Vagina (tissue), 2 donors: Measurements from ENCODE around the gene COL27A1. TPM values are rescaled to one million over a fixed set of nuclear protein-coding genes. Genes with fewer than 3 reads are reported as not detected.

Experiments used
- DNase-seq, 2 donors: peaks; one replicate each; pipeline ENCODE4 v3.0.0-alpha.2; 2017; ENCODE audit errors: extremely low spot score in 2 of 2
- H3K27ac ChIP-seq: fragments of 200-600 bp; sonication (generic); one replicate; pipeline ENCODE4 v1.5.1; 2019
- H3K27me3 ChIP-seq: fragments of 200-600 bp; sonication (generic); one replicate; pipeline ENCODE4 v1.5.1; 2019
- H3K36me3 ChIP-seq, 2 donors: fragments of 200-600 bp; sonication (generic); one replicate each; pipeline ENCODE4 v1.5.1; 2017 to 2019
- H3K4me1 ChIP-seq: fragments of 200-600 bp; sonication (generic); one replicate; pipeline ENCODE4 v1.5.1; 2019
- H3K4me3 ChIP-seq, 2 donors: fragments of 200-600 bp; sonication (generic); 1 replicate in 1 of 2; 2 replicates in 1 of 2; pipeline ENCODE4 v1.5.1; 2016 to 2019
- H3K9me3 ChIP-seq: fragments of 200-600 bp; sonication (generic); one replicate; pipeline ENCODE4 v1.5.1; 2019
- POLR2A ChIP-seq, 2 donors: fragments of 450-650 bp; IDR thresholded peaks; one replicate each; pipeline ENCODE4 v1.6.1; 2017; ENCODE audit warnings: antibody characterized with exemption in 2 of 2, mild to moderate bottlenecking in 2 of 2, moderate library complexity in 2 of 2
- POLR2AphosphoS5 ChIP-seq, 2 donors: sonication (generic); formaldehyde crosslinking; IDR thresholded peaks; one replicate each; pipeline ENCODE4 v1.9.0; 2017; ENCODE audit warnings: antibody characterized with exemption in 2 of 2, mild to moderate bottlenecking in 2 of 2, low read depth in 1 of 2; ENCODE audit not compliant: insufficient read depth in 1 of 2
- intact Hi-C: fragments of 100-400 bp; cut with DNase I; formaldehyde crosslinking; loops from one replicate; pipeline ENCODE4 v1.15.1; 2023
- total RNA-seq: library from RNA; depleted of rRNA; stranded (reverse); fragments of >200 nt; gene quantifications from one replicate; pipeline ENCODE4 v1.2.3, GENCODE V29; 2016
- TF ChIP-seq, protein P1 (sequence below), 3 experiments: fragments of 450-650 bp in 2 of 3; fragments of 200-600 bp in 1 of 3; sonication (generic) in 1 of 3; IDR thresholded peaks; one replicate each; pipeline ENCODE4 v1.5.1; 2017 to 2019; ENCODE audit warnings: antibody characterized with exemption in 3 of 3, mild to moderate bottlenecking in 2 of 3, moderate library complexity in 2 of 3

COL27A1 gene
- total RNA-seq, 1 donor from 2014 or later, result 17.2 TPM

DNA sequence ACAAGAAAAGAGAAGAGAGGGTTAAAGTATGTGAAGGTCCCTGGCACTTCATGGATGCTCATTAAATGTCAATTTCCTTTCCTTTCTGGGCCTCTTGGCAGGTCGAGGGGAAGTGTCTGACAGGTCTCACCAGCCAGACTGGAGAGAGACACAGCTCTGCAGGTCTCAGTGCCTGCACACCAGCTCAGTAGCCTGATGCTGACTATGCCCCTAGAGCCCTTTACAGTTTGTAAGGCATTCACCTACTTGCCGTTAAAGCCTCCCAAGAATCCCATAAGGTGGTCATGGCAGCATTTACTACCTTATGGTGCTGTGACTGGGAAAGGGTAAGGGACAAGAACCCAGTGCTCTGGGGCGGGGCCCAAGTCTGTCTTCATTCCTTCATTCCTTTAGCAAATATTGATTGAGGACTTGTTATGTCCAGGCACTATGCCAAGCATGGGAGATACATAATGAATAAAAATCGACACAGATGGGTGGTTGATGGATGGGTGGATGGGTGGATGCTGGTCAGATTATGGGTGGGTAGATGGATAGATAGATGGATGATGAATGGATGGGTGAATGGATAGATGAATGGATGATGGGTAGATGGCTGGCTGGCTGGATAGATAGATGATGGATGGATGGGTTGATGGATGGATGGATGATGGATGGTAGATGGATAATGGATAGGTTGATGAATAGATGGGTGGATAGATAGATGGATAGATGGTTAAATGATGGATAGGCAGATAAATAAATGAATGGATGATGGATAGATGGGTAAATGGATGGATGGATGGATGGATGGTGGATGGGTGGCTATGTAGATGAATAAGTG is 34.9 kb upstream of the COL27A1 start:
- H3K27ac ChIP-seq, result no peak overlapping the region
- H3K36me3 ChIP-seq, result no peaks in the 10 kb centered on the region
- TF ChIP-seq, protein P1, sequence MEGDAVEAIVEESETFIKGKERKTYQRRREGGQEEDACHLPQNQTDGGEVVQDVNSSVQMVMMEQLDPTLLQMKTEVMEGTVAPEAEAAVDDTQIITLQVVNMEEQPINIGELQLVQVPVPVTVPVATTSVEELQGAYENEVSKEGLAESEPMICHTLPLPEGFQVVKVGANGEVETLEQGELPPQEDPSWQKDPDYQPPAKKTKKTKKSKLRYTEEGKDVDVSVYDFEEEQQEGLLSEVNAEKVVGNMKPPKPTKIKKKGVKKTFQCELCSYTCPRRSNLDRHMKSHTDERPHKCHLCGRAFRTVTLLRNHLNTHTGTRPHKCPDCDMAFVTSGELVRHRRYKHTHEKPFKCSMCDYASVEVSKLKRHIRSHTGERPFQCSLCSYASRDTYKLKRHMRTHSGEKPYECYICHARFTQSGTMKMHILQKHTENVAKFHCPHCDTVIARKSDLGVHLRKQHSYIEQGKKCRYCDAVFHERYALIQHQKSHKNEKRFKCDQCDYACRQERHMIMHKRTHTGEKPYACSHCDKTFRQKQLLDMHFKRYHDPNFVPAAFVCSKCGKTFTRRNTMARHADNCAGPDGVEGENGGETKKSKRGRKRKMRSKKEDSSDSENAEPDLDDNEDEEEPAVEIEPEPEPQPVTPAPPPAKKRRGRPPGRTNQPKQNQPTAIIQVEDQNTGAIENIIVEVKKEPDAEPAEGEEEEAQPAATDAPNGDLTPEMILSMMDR (IDR thresholded peaks at IDR 0.05), result no peak
- TF ChIP-seq POLR2AphosphoS5 (IDR thresholded peaks at IDR 0.05; ENCODE audit: insufficient read depth in 1 of 2, low read depth in 1 of 2) (no peak), POLR2A (IDR thresholded peaks at IDR 0.05) (no peak)
- no peak for DNase-seq
- no peaks in the 10 kb centered on the region for H3K9me3 ChIP-seq
- no peaks in the 10 kb centered on the region for H3K27me3 ChIP-seq
- no peak overlapping the region for H3K4me3 ChIP-seq
- intact Hi-C loops, result no loop called here
- H3K4me1 ChIP-seq, result no peaks in the 10 kb centered on the region

DNA sequence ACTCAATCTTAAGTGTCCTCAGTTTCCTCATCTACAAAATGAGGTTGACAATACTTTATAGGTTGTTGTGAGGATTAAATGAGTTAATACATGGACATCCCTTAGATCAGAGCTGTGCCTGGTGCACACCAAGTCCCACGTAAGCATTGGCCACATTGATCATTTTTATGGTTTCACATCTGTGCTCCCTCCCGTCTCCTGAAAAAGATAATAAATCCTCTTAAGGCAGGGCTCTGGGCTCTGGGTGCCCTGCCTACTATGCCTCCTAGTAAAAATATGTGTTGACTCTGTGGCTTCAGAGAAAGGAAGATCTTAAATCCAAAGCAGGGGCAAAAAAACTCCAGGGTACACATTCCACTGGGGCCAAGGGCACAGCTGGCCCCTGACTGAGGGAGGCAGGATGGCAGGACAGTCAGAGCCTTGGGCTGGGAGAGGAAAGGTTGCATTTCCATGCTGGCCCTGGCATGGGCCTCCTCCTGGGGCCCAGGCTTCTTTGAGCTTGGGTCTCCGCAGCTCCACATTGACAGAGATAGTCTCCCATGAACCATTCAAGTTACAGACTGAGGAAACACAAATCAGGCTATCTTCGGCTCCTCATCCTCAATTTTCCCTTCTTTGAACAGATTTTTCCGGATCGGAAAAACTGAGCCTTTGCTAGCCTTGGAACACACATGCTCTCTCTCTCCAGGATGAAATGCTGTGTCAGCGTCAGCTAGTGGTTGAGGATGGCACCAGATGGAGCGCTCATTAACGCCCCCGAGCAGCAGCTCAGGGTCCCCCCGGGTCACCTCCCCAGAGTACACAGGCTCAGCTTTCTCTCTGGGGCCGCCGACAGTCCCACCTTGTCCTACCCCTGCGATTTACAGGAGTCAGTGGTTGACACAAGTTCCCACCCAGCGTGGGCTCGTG is 33.9 kb upstream of the COL27A1 start:
- Histone ChIP-seq H3K27ac (no peak overlapping the region), H3K4me3 (no peak overlapping the region), H3K27me3 (no peaks in the 10 kb centered on the region), H3K36me3 (no peaks in the 10 kb centered on the region), H3K9me3 (no peaks in the 10 kb centered on the region), H3K4me1 (no peaks in the 10 kb centered on the region)
- intact Hi-C loops, result no loop called here
- DNase-seq, result no peak
- TF ChIP-seq POLR2AphosphoS5 (IDR thresholded peaks at IDR 0.05; ENCODE audit: insufficient read depth in 1 of 2, low read depth in 1 of 2), result no peak
- TF ChIP-seq, protein P1 (IDR thresholded peaks at IDR 0.05), result no peak

DNA sequence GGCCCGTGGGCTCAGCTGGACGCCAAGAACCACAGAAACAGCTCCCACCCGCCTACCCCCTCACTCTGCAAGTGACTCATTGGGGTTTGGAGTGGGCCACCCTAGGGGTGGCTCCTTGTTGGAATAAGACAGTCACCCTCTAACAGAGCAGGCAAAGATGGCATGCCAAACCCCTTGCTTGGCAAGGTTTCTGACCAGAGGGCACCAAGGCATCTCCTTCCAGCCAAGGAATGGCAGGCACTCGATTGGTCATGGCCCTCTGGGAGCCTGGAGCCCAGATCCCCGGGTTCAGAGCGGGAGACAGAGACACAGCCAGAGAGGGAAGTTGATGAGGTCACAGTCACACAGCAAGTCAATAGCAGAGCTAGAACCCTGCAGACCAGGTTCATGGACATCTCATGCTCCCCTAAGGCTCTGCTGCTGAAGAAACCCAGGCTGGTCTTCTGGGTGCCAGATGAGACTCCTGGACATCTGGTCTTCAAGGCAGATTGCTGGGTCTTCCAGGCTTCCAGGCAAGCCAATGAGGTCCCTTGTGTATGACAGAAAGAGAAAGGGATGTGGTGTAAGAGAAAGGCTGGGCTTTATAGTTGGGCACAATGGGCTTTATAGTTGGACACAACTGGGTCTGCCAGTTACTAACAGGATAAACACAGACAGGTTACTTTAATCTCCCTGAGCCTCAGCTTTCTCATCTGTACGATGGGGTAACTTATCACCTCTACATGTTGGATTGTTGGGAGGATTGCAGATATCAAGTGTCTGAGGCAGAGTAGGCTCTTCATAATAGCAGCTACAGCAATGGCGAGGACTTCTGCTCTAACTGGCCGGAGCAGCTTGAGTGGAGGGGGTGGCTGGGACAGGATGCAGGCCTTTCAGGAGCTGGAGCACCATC is 33.0 kb upstream of the COL27A1 start:
- no peak overlapping the region for H3K27ac ChIP-seq
- TF ChIP-seq POLR2AphosphoS5 (IDR thresholded peaks at IDR 0.05; ENCODE audit: insufficient read depth in 1 of 2, low read depth in 1 of 2), result no peak
- TF ChIP-seq, protein P1 (IDR thresholded peaks at IDR 0.05), result no peak
- no peak for TF ChIP-seq POLR2A (IDR thresholded peaks at IDR 0.05)
- intact Hi-C loops, result no loop called here
- no peaks in the 10 kb centered on the region for H3K4me1 ChIP-seq
- H3K36me3 ChIP-seq, result no peaks in the 10 kb centered on the region
- no peak overlapping the region for H3K4me3 ChIP-seq
- H3K27me3 ChIP-seq, result no peaks in the 10 kb centered on the region
- no peak for DNase-seq
- H3K9me3 ChIP-seq, result no peaks in the 10 kb centered on the region

DNA sequence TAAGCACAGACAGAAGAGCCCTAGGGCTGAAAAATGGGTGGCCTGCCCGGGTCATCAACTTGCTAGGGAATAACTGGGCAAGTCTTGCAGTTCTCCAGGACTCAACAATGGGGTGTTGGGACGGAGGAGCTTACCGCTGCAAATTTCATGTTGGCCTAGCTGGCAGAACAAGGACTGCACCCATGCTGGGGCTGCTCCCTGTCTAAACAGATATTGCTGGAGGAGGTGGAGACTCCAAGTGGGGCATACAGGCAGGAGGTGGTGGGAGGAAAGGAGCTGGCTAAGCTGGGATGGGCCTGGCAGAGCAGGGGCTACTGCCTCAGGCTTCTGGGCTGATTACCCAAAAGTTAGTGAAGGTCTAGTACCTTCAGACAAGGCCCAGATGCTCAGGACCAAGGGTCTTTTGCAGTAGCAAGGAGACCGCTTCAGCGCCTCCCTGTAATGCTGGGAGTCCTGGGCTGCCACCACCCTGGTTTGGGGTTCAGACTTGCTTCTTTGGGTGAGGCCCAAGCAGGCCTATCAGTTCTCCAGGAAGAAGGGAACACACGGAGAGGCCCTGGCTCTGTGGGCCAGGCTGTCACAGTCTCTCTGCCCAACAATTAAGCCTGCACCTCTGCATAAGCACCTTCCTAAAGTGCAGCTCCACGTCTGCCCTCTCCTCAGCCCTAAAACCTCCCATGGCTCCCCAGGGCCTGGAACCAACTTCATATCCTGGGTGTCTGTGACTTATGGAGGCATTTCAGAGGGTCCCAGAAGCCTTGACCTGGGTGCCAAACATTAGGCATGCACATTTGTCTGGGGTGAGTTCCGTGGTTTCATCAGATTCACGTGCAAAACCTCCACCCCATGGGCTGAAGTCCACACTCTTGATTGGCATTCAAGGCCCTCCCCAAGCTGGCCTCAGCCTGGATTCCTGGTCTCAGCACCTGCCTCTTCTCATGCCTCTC is 32.0 kb upstream of the COL27A1 start:
- DNase-seq, result no peak

More for the DNA sequence above, 32.0 kb upstream of the COL27A1 start:
- H3K27ac ChIP-seq, result no peak overlapping the region
- no peaks in the 10 kb centered on the region for H3K36me3 ChIP-seq
- H3K4me3 ChIP-seq, result no peak overlapping the region
- H3K4me1 ChIP-seq, result no peaks in the 10 kb centered on the region
- no peaks in the 10 kb centered on the region for H3K27me3 ChIP-seq
- intact Hi-C loops, result no loop called here
- no peaks in the 10 kb centered on the region for H3K9me3 ChIP-seq
- TF ChIP-seq POLR2AphosphoS5 (IDR thresholded peaks at IDR 0.05; ENCODE audit: insufficient read depth in 1 of 2, low read depth in 1 of 2) (no peak), POLR2A (IDR thresholded peaks at IDR 0.05) (no peak)
- TF ChIP-seq, protein P1 (IDR thresholded peaks at IDR 0.05), result no peak
